HUDEP-2 (cell line): ENCODE results near the gene LARP4B.

Experiments used
- DNase-seq, 76 experiments: peaks; one replicate each; lab custom pipeline; 2025; ENCODE audit not compliant: unreplicated experiment in 76 of 76; lab: John Stamatoyannopoulos, UW

LARP4B gene

DNA sequence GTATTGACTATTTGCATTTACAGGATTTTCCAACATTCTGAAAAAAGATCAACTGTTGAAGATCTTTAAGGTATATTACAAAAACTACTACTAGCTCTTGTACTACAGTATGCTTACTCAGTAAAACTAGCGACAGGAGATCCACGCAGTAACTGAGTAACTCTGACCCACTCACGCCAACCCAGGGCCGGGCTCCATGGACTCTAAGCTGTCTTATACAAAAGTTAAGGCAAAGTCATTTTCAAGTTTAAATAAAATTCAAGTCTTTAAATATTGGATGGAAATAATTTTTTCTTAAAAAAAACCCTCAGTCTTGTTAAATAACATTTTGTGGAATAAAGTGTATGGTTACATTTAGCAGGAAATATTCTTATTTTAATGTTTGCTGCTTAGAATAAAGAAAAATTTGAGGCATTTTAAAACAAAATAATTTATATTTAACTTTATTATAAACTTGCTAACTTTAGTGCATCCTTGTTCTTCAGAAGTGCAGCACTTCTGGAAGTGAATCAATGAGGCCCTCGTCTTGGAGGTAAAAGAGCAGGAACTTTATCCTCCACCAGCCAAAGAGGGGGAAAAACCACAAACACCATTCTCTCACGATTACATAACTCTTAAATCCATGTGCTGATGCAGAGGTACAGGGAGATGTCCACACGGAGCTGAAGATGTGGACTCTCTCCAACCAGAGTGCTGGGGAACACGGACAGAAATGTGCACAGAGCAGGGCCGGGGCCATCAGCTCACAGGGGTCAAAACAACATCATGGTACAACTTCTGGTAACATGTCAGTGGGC is 119.9 kb downstream of the LARP4B start:
- no peak for DNase-seq

DNA sequence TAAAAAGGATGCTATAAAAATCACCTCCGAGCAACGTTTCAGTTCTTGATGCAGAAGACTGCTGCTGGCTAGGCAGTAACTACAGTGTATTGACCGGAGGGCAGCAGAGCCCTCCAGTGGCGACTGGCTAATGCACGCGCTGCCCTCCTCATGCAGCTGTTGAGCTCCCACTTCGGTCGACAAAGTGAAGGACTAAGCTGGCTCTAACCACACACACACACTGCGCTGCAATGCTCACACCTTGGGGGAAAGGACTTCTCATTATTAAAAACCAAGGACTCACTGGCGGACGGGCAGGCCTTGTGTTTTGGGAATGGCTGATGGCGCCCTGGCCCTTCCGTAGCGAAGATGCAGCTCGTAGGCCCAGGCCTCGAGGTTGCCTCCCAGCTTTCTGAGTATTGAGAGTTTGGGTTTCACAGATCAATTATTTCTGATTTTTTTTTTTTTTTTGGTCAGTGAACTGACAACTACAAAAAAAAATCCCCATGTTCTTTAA is 121.1 kb downstream of the LARP4B start:
- peak in 7 of 76 experiments; percentile 3 to 20 (median 8) for DNase-seq

DNA sequence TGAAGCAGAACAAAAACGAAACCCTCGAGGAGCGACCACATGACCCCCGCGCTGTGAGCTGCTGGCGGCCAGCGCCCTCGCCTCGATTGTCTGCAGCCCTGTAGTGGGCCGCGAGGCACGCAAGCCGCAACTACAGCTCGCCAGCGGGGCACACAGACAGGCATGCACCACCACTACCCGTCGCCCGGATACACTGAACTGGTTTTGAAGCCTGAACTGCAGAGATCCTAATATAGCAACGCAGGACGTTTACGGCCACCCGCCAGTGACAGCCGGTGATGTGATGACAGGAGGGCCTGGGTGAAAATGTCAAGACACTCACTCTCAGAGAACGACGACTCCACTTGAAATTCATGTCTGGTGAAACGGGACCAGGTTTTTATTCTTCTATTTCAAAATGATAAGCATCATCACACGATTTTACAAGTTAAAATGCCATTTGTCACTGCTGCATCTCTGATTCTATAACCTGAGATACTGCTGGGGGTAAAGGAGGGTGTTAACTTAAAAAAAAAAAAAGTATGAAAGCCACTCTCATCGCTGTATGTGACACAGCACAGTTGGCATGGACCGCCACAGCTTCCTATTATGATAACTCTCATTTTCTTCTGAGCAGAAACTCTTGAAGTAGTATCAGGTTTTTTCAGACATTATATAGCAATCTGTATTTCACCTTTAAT is 121.7 kb downstream of the LARP4B start:
- no peak for DNase-seq

DNA sequence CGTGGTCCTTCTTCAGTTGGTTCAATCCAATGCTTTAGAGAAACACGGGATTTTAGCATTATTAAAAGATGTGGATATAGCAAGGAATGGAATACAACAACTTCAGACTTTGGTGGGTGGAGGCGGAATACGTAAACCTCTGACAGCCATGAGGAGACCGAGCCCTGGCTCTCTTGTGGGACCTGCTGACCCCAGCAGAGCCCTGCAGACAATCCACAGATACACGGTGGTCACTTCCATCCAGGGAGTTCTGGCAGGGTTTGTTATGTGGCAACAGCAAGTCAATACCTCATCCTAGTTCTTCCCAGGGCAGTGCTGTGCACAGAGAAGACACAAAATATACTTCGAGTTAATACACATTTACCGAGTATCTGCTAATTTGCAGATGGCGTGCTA is 123.5 kb downstream of the LARP4B start:
- no peak for DNase-seq

DNA sequence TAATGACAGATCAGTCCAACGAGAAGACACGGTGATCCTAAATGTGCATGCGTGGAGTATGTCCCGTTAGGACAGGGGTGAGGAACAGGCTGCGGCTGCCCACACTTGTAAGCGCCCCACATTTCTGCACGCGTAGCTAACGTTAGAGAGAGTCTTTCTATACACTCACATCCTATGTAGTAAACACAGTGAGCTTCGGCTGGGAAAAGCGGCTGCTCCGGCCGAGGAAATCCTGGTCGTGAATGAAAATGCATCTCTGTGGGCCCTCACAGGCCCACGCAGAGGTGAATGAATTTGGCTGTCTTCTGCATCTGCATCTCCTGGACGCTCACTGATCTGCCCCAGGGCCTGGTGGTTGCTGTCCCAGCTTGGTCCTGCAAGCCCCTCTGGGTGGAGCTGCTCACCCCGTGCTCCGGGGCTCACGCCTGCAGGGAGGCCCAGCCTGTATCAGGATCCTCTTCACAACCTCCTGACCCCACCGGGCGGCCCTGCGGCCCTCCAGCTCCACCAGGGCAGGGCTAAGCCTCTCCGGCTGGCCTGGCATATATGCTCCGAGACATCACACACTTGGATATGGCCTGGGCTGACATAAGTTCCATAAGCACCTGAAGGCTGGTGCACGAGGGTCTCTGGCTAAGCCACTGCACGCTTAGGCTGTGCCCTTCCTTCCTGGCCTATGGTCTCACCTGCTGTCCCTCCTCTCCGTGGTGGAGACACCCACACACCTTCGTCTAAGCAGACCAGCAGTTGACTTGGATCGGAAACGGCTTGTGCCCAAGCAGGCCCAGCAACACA is 124.1 kb downstream of the LARP4B start:
- DNase-seq: no peak

DNA sequence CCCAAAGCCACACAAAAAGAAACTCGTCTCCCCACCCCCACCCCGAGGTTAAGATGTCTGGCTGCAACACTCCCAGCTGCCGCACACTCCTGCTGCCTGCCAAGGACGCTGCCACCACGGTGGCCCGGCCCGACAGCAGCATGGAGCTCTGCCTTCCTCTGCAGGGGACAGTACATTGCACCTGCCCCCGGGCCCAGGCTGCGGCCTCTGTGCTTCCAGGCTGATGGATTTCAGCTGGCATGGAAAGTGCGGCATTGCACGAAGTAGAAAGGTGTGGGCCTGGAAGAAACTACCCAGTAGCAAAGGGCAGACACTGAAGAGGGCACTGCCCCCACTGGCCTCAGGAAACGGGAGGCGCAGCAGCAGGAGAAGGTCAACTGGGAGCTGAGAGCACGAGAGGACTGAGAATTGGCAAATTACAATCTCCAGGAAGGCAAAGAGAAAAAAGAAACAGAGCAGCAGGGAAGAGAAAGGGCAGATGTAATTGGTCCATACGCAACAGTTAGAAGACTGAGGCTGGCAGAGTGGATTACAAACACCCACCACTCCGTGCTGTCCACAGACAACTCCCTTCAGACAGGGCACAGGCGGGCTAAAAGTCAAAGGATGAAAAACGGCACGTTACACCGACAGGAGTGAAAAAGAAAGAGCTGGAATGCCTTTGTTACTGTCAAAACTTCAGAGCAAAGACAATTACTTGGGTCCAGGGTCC is 124.9 kb downstream of the LARP4B start:
- no peak for DNase-seq

DNA sequence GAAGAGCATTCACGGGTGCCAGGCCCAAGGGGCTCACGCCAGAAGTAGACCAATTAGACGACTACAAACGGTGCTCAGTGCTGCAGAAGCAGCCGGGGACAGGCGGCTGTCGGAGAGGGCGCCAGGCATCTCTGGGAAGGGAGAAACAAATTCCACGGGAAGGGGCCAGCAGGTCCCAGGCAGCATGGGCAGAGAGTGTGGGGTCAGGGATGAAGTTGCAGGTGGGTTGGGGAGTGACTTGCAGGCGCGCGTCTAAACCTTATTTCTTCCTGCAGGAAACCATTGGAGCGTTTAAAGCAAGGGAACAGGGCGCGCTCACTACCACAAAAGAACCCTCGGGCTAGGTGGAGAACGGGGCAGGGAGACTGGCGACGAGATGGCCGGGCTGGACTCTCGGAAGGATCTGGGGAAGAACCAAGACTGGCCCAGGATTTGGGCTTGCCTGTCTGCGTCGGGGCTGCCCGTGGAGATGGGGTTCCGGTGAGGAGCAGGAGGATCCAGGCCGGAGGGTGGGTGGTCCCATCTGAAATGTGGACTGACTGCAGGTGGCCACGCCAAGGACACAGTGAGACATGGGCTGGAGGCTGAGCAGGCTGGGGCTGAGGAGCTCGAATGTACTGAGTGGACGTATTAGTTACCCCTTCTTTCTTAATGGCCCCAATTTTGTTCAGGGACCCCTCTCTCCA is 125.7 kb downstream of the LARP4B start:
- DNase-seq: no peak

DNA sequence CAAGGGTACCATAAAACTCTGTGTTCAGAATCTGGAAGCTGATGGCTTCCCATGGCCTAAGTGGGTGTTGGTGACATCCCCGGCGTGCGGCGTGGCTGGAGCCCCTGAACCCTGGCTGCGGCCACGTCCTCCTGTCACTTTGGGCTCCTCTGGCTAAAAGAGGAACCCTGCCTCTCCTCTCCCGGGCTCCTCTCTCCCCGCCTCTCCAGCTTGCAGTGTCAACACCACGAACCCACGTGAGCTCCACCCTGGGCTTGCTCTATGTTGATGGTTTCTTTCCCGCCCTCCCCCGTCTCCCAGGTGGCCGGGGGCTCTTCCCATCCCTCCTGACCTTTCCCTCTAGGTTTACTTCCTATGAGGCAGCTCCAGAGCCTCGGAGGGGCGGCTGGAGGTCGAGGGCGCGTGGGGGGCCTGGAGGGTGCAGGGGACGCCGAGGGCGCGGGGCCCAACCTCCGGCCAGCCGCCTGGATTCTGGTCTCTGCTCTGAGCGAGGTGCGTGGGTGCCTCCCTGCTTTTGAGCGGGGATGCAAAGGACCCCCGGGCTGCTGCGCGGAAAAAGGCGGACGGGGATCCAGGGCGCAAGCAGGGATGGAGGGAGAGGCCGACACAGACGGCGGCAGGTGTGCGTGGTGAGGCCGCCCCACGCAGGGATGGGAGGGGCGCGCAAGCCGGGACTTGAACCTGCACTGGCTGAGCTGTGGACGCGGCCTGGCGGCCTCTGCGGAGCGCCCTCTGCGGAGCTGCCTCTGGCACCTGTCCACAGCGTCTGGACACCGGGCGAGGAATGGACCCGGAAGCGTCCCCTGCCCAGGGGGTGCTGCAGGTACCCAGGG is 126.5 kb downstream of the LARP4B start:
- DNase-seq: no peak

DNA sequence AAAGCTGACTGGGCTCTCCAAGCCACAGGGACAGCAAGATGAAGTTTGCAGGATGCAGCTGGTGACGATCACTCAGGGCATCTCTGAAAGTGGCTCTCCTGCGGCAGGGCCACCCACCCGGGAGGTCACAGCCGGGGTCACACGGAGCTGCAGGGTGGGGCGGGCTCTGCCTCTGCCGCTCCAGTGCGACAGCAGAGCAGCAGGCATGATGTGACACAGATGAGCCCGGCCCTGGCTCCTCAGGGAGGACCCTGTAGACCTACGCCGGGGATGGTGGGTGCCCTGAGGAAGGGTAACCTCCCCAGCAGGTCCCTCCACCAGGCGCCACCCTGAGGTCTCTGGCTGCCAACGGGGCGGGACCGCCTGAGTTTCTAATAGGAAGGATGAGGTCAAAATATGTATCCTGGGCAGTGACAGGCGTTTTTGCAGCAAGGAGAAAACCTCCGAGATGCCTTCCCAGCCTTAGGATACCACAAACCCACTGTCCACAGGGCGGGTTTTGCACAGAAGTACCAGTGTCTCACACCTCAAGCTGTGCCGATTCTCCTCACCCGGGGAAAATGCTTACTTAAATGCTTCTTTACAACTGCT is 127.2 kb downstream of the LARP4B start:
- DNase-seq: no peak

DNA sequence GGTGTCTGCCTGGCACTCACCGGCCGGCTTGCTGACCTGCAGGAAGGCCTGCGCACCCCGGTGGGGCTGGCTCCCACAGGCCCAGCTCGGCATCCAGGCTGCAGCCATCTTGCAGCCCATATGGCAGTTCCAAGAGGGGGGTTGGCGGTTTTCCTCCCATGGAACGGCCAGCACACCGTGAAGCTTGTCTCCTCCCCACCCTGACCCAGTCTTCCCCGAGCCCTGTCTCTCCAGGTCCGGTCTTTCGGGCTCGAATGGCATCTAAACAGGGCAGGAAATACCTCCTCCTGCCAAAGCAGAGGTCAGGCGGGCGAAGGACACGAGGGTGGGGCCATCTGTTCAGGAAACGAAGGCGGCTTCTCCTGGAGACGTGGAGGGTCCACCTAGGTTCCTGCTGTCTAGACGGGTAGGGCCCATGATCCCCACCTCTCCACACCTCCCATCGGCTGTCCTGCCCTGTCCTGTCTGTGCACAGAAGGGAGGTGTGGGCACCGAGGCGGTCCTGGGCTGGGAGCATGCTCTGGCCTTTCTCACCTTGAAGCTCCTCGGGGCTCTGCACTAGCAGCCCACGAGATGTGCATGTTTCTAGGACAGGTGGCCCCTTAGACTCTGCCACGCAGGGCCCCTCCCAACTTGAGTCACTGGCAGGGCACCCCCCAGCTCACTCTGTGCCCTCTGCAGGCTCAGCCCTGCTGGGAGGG is 128.3 kb downstream of the LARP4B start:
- no peak for DNase-seq

DNA sequence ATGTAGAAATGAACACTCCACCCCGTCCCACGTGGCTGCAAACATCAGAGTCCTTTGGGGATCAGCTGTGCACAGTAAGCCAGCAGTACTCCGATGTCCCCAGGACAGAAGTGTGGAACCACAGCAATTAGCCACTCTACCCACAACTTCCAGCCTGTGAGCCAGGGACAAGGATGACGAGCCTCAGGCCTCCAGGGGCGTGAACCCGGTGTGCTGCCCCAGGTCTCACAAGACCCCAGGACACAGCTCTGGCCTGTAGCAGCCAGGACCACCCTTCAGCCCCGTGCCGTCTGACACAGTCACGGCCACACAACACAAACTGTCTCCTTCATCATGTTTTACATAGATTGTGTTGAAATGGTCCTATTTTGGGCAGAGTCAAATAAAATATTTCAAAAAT is 129.0 kb downstream of the LARP4B start:
- DNase-seq: no peak

DNA sequence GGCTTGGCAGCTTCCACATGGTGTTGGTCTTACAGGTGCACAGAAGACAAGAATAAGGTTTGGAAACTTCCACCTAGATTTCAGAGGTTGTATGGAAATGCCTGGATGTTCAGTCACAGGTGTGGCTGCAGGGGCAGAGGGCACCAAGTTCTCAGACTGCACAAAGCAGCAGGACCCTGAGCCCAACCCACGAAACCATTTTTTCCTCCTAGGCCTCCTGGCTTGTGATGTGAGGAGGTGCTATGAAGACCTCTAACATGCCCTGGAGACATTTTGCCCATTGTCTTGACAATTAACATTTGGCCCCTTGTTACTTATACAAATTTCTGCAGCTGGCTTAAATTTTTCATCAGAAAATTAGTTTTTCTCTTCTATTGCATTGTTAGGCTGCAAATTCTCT is 134.3 kb downstream of the LARP4B start:
- DNase-seq: no peak

DNA sequence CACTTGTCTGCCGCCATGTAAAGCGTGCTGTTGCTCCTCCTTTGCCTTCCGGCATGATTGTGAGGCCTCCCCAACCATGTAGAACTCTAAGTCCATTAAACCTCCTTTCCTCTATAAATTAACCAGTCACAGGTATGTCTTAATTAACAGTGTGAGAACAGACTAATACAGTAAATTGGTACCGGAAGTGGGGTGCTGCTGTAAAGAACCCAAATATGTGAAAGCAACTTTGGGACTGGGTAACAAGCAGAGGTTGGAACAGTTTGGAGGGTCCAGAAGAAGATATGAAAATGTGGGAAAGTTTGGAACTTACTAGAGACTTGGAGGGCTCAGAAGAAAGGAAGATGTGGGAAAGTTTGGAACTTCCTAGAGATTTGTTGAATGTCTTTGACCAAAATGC is 135.3 kb downstream of the LARP4B start:
- DNase-seq: no peak

DNA sequence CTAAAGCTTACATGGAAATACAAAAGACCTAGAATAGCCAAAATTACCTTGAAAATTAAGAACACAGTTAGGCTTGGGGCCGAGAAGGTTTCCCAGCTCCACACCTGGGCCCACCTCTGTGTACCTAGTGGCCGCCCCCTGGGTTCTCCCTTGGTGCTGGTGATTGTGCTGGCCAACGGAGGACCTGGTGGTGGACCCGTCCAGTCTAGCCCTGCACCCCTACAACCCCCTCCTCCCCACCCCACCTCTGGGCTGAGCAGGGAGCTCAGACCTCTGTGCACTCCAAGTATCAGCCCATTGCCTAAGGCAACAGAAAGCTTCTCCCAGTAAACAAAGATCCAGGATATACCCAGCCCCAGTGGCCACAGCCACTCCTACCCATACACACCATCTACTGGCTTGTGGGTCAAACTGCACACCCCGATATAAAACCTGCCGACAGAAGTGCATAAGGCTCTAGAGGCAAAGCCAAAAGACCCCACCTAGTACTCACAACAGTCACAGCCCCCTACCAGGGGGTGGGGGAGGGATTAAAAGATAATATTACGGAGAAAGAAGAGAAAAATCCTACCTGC is 137.0 kb downstream of the LARP4B start:
- no peak for DNase-seq

DNA sequence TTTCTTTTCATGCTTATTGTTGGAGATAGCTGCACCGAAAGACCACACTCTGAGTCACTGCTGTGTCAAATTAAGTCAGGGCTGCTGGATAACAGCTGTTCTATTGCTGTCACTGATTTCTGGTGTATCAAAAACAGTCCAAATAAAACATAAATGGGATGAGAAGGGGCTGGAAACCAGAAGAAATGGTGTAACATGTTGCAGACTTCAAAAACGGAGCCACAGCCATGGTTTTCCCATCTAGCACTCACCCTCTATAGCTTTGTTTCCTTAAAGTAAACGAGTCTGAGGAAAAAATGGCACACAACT is 138.8 kb downstream of the LARP4B start:
- no peak for DNase-seq

DNA sequence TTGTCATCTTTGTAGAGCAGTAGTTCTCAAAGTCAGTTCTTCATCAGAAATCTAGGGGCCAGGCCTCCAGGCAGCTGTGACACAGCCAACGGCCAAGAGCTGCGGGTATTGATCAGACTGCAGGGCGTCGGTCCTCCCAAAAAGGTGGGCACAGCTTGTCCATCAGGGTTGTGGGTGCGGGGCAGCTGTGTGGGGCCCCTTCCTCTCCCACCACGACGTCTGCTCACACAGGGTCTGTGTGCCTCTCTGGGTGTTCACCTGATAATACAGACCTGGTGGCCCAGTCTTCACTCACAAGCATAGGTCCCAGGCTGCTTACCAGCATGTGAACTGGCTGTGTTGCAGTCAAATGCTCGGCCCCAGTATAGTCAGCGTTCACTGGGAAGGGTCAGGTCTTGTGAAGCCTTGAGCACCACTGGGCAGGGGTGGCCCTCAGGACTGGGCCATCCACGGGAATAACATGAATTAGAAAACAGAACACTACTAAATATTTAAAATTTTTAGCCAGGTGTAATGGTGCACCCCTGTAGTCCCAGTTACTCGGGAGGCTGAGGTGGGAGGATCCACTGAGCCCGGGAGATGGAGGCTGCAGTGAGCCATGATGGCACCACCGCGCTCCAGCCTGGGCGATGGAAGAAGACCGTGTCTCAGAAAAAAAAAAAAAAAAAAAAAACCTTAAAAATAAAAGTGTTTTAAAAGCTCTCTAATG is 139.3 kb downstream of the LARP4B start:
- DNase-seq: no peak

DNA sequence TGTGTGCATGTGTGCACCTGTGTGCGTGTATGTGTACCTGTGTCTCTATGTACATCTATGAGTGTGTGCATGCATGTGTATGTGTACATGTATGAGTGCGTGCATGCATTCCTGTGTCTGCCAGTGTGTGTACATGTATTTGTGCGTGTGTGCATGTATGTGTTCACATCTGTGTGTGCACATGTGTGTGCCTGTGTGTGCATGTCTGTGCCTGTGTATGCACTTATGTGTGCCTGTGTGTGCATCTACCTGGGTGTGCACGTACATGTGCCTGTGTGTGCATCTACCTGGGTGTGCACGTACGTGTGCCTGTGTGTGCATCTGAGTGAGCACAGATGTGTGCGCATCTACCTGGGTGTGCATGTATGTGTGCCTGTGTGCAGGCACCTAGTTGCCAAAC is 139.9 kb downstream of the LARP4B start:
- DNase-seq: no peak
